Muscle layer of colon (tissue), 2 donors: Measurements from ENCODE around the gene FPR1.

ENCODE experiments used
- H3K27ac ChIP-seq: one replicate; pipeline ENCODE4 v1.7.0; 2013; ENCODE audit warnings: low read depth, mild to moderate bottlenecking, low read length, moderate library complexity
- H3K27me3 ChIP-seq, 2 donors: one replicate each; pipeline ENCODE4 v1.7.0; 2013; ENCODE audit warnings: low read length in 2 of 2, mild to moderate bottlenecking in 2 of 2; ENCODE audit not compliant: insufficient read depth in 2 of 2, control insufficient read depth in 1 of 2
- H3K36me3 ChIP-seq: one replicate; pipeline ENCODE4 v1.7.0; 2013; ENCODE audit warnings: mild to moderate bottlenecking, low read length; ENCODE audit not compliant: insufficient read depth
- H3K4me1 ChIP-seq: one replicate; pipeline ENCODE4 v1.7.0; 2013; ENCODE audit warnings: mild to moderate bottlenecking, low read length; ENCODE audit not compliant: insufficient read depth
- H3K4me3 ChIP-seq, 2 donors: one replicate each; pipeline ENCODE4 v1.7.0; 2013; ENCODE audit warnings: low read length in 2 of 2, low read depth in 1 of 2, mild to moderate bottlenecking in 1 of 2, moderate library complexity in 1 of 2
- H3K9ac ChIP-seq: one replicate; pipeline ENCODE4 v1.7.0; 2013; ENCODE audit warnings: low read length
- H3K9me3 ChIP-seq: one replicate; pipeline ENCODE4 v1.7.0; 2013; ENCODE audit warnings: mild to moderate bottlenecking, low read length
- donor health status: abdominal sarcoma.
- donor health status: Adenocarcinoma of cecum.

FPR1 gene

DNA sequence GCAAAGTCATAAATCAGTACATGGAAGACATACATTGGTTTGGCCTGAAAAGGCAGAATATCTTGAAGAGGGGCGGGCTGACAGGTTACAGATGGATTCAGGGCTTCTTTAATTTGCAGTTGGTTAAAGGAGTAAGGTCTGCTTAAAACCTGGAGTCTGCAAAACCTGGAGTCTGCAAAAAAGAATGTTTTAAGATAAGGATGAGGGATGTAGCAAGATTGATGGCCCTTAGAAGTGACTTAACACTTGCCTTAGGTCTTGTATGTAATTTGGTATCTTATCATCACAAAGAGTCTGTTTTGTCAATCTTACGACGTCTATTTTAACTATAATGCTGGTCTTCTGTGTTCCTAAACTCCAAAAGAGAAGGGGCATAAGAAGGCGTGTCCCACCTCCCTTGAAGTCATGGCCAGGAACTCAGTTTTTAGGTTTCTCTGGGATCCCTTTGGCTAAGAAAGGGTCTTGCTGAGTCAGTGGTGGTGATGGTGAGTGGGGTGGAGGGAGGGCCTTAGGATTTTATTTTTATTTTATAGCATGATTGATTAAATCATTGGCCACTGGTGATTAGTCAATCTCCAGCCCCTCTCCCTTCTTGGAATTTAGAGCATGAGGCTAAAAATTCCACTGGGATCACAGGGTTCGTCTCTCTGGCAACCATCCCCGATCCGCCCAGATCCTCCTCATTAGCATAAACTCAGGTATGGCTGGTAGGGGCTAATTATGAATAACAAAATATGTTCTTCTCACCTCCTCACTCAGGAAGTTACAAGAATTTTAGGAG lies 17.7 kb downstream of the FPR1 start:
- no peaks in the 10 kb centered on the region for H3K36me3 ChIP-seq
- H3K4me3 ChIP-seq = no peak overlapping the region
- peaks cover 0 to 17% of the 10 kb centered on the region in 2 donors for H3K27me3 ChIP-seq
- no peak overlapping the region for H3K9ac ChIP-seq
- H3K27ac ChIP-seq = no peak overlapping the region
- no peaks in the 10 kb centered on the region for H3K4me1 ChIP-seq
- no peaks in the 10 kb centered on the region for H3K9me3 ChIP-seq

GRCh38 chr19:51729781-51730180 lies 21.9 kb downstream of the FPR1 start:
- H3K4me1 ChIP-seq = no peaks in the 10 kb centered on the region
- H3K4me3 ChIP-seq = no peak overlapping the region
- no peaks in the 10 kb centered on the region for H3K9me3 ChIP-seq
- no peak overlapping the region for H3K27ac ChIP-seq
- H3K9ac ChIP-seq = no peak overlapping the region
- peaks cover 8 to 35% of the 10 kb centered on the region in 2 donors for H3K27me3 ChIP-seq
- H3K36me3 ChIP-seq = no peaks in the 10 kb centered on the region

- Histone ChIP-seq H3K4me3 (no peak overlapping the region), H3K27ac (no peak overlapping the region), H3K4me1 (no peaks in the 10 kb centered on the region), H3K9ac (no peak overlapping the region), H3K36me3 (no peaks in the 10 kb centered on the region), H3K27me3 (peaks cover 8 to 48% of the 10 kb centered on the region in 2 donors), H3K9me3 (no peaks in the 10 kb centered on the region)
Measured at GRCh38 chr19:51727349-51727880, 24.3 kb downstream of the FPR1 start.

DNA sequence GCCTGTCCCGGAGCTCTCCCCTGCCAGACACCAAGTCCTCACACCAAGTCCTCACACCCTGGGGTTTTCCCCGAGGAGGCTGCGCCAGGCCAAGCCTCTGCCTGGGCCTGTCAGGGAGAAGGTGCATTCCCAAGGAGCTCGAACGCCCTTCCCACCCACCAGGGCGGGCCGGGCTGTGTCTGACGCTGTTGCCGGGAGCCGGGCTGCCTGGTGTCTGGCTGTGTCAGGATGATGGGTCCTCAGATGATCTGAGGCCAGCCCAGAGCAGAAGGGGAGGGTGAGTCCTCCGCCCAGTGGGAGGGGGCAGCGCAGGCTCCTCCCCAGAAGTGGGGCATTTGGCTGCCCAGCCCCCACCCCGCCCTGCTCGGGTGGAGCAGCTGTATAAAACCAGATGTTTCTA lies 25.6 kb downstream of the FPR1 start:
- Histone ChIP-seq H3K27me3 (peaks cover 8 to 57% of the 10 kb centered on the region in 2 donors), H3K9ac (no peak overlapping the region), H3K9me3 (no peaks in the 10 kb centered on the region), H3K27ac (no peak overlapping the region), H3K36me3 (no peaks in the 10 kb centered on the region), H3K4me3 (no peak overlapping the region), H3K4me1 (no peaks in the 10 kb centered on the region)

DNA sequence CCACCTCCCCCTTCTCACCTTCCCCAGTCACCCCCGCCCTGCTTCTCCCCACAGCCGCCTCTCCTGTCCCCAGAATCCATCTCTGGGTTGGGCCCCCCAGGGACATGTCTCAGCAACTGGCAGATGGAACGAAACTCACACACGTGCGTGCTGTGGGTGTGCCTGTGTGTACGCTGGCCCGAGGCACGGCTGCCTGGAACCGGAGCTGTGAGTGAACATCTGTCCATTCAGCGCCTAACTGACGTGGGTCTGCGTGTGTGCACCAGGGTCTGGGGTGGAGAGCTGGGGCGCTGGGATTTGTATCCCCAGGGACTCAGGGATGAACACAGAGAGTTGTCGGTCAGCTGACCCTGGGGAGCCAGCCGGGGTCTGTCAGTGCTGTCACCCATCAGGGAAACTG lies 27.1 kb downstream of the FPR1 start:
- no peak overlapping the region for H3K9ac ChIP-seq
- H3K4me3 ChIP-seq = no peak overlapping the region
- H3K9me3 ChIP-seq = no peaks in the 10 kb centered on the region
- peaks cover 8 to 65% of the 10 kb centered on the region in 2 donors for H3K27me3 ChIP-seq
- H3K36me3 ChIP-seq = no peaks in the 10 kb centered on the region
- no peaks in the 10 kb centered on the region for H3K4me1 ChIP-seq
- H3K27ac ChIP-seq = no peak overlapping the region

DNA sequence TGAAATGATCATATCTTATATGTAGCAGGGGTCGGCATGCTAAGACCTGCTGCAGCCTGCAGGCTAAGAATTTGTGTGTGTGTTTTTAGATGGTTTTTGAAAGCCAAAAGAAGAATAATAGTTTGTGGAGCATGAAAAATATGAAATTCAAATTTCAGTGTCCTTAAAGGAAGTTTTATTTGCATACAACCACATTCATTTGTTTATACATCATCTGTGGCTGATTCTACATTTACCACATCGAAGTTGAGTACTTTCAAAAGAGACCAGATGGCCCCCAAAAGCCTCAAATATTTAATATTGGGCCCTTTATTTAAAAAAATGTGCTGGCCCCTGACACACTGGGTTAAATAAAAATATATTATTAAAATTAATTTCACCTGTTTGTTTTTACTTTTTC lies 29.2 kb downstream of the FPR1 start:
- H3K36me3 ChIP-seq = no peaks in the 10 kb centered on the region
- no peaks in the 10 kb centered on the region for H3K9me3 ChIP-seq
- no peak overlapping the region for H3K27ac ChIP-seq
- H3K9ac ChIP-seq = no peak overlapping the region
- peaks cover 7 to 60% of the 10 kb centered on the region in 2 donors for H3K27me3 ChIP-seq
- no peak overlapping the region for H3K4me3 ChIP-seq
- H3K4me1 ChIP-seq = no peaks in the 10 kb centered on the region

- H3K4me1 ChIP-seq = no peaks in the 10 kb centered on the region
Measured at GRCh38 chr19:51721905-51722304, 29.8 kb downstream of the FPR1 start.

DNA sequence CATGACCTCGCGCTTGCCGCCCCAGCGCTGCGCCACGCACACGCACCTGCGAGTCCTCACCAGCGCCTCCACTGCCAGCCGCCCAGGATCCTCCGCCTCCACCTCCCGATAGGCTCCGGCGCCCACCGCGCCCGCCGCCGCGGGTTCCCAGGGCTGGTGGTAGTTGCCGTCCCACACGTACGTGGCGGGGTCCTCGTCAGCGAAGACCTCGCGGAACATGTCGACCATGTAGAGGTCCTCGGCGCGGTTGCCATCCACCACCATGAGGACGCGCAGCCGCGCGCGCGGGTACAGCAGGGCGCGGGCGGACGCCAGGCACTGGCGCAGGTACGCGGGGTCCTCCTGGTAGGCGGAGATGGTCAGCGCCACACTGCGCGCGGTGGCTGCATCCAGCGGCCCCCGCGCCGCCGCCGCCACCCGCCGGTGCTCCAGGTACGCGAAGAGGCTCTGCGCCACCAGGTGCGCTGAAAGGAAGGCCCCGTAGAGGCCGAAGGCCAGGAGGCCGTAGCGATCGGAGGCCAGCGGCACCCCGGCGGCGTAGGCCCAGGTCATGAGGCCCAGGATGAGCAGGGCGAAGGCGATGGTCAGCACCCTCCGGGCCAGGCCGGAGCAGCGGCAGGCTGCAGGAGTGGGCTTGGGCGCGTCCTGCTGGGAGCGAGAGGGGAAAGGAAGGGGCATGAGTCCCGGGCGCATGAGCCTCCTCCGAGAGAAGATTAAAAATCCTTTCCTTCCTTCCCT lies 32.3 kb downstream of the FPR1 start:
- Histone ChIP-seq H3K27me3 (peaks cover 0 to 50% of the 10 kb centered on the region in 2 donors), H3K4me1 (no peaks in the 10 kb centered on the region), H3K27ac (no peak overlapping the region), H3K36me3 (no peaks in the 10 kb centered on the region), H3K4me3 (no peak overlapping the region), H3K9me3 (no peaks in the 10 kb centered on the region), H3K9ac (no peak overlapping the region)

More at GRCh38 chr19:51721905-51722304, 29.8 kb downstream of the FPR1 start:
- Histone ChIP-seq H3K9ac (no peak overlapping the region), H3K27ac (no peak overlapping the region), H3K4me3 (no peak overlapping the region), H3K36me3 (no peaks in the 10 kb centered on the region), H3K9me3 (no peaks in the 10 kb centered on the region), H3K27me3 (peaks cover under 1 to 54% of the 10 kb centered on the region in 2 donors)

- H3K9ac ChIP-seq = no peak overlapping the region
- H3K4me3 ChIP-seq = no peak overlapping the region
- no peaks in the 10 kb centered on the region for H3K9me3 ChIP-seq
- no peaks in the 10 kb centered on the region for H3K4me1 ChIP-seq
- no peaks in the 10 kb centered on the region for H3K36me3 ChIP-seq
- peaks cover 0 to 53% of the 10 kb centered on the region in 2 donors for H3K27me3 ChIP-seq
- H3K27ac ChIP-seq = no peak overlapping the region
Measured at GRCh38 chr19:51716925-51717324, 34.8 kb downstream of the FPR1 start.

DNA sequence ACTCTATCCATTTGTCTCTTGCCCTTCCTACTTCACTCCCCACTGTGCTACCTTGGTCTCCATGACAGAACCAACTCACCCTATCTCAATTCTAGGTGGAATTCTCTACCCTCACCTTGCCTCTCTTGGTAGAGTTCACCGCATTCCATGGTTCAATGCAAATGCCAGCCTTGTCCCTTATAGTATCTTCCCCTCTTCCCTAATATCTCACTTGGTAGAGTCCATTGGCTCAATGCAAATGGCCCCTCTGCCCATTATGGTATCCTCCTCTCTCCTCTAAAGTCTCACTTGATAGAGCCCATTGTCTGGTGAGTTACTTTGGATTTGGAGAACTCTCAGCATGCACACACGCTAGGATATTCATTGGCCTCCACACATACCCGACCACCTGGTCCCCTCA lies 35.8 kb downstream of the FPR1 start:
- Histone ChIP-seq H3K36me3 (no peaks in the 10 kb centered on the region), H3K27me3 (peaks cover 0 to 43% of the 10 kb centered on the region in 2 donors), H3K27ac (no peak overlapping the region), H3K9me3 (no peaks in the 10 kb centered on the region), H3K4me3 (no peak overlapping the region), H3K9ac (no peak overlapping the region), H3K4me1 (no peaks in the 10 kb centered on the region)

GRCh38 chr19:51714848-51715247 lies 36.8 kb downstream of the FPR1 start:
- Histone ChIP-seq H3K36me3 (no peaks in the 10 kb centered on the region), H3K4me3 (no peak overlapping the region)

More at GRCh38 chr19:51714848-51715247, 36.8 kb downstream of the FPR1 start:
- Histone ChIP-seq H3K27ac (no peak overlapping the region), H3K4me1 (no peaks in the 10 kb centered on the region), H3K9ac (no peak overlapping the region), H3K27me3 (peaks cover 0 to 33% of the 10 kb centered on the region in 2 donors), H3K9me3 (no peaks in the 10 kb centered on the region)
